CD14-positive monocyte (primary cell): ENCODE measurements around the gene SEC24A. TPM values are rescaled to one million over a fixed set of nuclear protein-coding genes. Genes with fewer than 3 reads are reported as not detected.

ENCODE experiments used
- DNase-seq, 3 donors: peaks; one replicate each; pipeline ENCODE4 v3.0.0-alpha.2; 2011 to 2022
- H2AFZ ChIP-seq: 2 replicates; pipeline ENCODE4 v1.6.0; 2012; ENCODE audit warnings: mild to moderate bottlenecking, low read depth, low read length, inconsistent platforms; ENCODE audit not compliant: insufficient read depth, poor library complexity, severe bottlenecking
- H3K27ac ChIP-seq, 2 donors: 1 replicate in 1 of 2; 2 replicates in 1 of 2; pipeline ENCODE4 v1.5.1; 2012 to 2013; ENCODE audit warnings: low read length in 2 of 2, control low read depth in 1 of 2, inconsistent platforms in 1 of 2, low read depth in 1 of 2, mild to moderate bottlenecking in 1 of 2
- H3K27me3 ChIP-seq, 2 donors: one replicate each; pipeline versions ENCODE4 v1.6.0 to v1.6.1; 2011 to 2013; ENCODE audit warnings: low read length in 2 of 2; ENCODE audit not compliant: control insufficient read depth in 2 of 2, insufficient read depth in 2 of 2
- H3K36me3 ChIP-seq, 2 donors: replicated peaks in 1 of 2; 1 replicate in 1 of 2; 2 replicates in 1 of 2; pipeline versions ENCODE4 v1.5.1 to v1.6.1; 2012 to 2013; ENCODE audit warnings: low read length in 2 of 2, control low read depth in 1 of 2, inconsistent platforms in 1 of 2, mild to moderate bottlenecking in 1 of 2; ENCODE audit not compliant: insufficient read depth in 2 of 2, control insufficient read depth in 1 of 2
- H3K4me1 ChIP-seq, 2 donors: 1 replicate in 1 of 2; 2 replicates in 1 of 2; pipeline versions ENCODE4 v1.5.1 to v1.6.1; 2012 to 2013; ENCODE audit warnings: low read length in 2 of 2, control low read depth in 1 of 2, inconsistent platforms in 1 of 2, mild to moderate bottlenecking in 1 of 2, moderate library complexity in 1 of 2; ENCODE audit not compliant: insufficient read depth in 2 of 2, control insufficient read depth in 1 of 2
- H3K4me2 ChIP-seq: replicated peaks from 2 replicates; pipeline ENCODE3; 2012; ENCODE audit warnings: low read length, moderate library complexity, mild to moderate bottlenecking; ENCODE audit not compliant: poor library complexity, severe bottlenecking; ENCODE audit errors: extremely low read depth
- H3K4me3 ChIP-seq, 3 experiments: fragments of 200-600 bp in 1 of 3; sonication (generic) in 1 of 3; replicated peaks in 1 of 3; 1 replicate in 2 of 3; 2 replicates in 1 of 3; pipeline ENCODE4 v1.5.1; 2011 to 2013; ENCODE audit warnings: low read length in 3 of 3, mild to moderate bottlenecking in 3 of 3, control low read depth in 2 of 3, low read depth in 2 of 3, inconsistent platforms in 1 of 3, moderate library complexity in 1 of 3
- H3K79me2 ChIP-seq: 2 replicates; pipeline ENCODE4 v1.6.0; 2012; ENCODE audit warnings: mild to moderate bottlenecking, control low read depth, inconsistent platforms, low read length, moderate library complexity; ENCODE audit not compliant: insufficient read depth
- H3K9ac ChIP-seq: 2 replicates; pipeline ENCODE4 v1.6.0; 2017; ENCODE audit warnings: low read length, mild to moderate bottlenecking; ENCODE audit not compliant: insufficient read depth, poor library complexity, severe bottlenecking
- H3K9me3 ChIP-seq, 2 donors: replicated peaks in 1 of 2; 1 replicate in 1 of 2; 2 replicates in 1 of 2; pipeline versions ENCODE4 v1.5.1 to v1.6.1; 2012 to 2013; ENCODE audit warnings: low read length in 2 of 2, control low read depth in 1 of 2; ENCODE audit not compliant: control insufficient read depth in 1 of 2, insufficient read depth in 1 of 2
- H4K20me1 ChIP-seq: 2 replicates; pipeline ENCODE4 v1.6.0; 2012; ENCODE audit warnings: mild to moderate bottlenecking, low read length, control low read depth, moderate library complexity; ENCODE audit not compliant: insufficient read depth
- H3K27ac Mint-ChIP-seq, 7 donors: one replicate each; pipeline ENCODE4 v1.8.0; 2020; ENCODE audit warnings: mild to moderate bottlenecking in 7 of 7, mixed read lengths in 7 of 7, moderate library complexity in 6 of 7, inconsistent platforms in 2 of 7
- H3K27me3 Mint-ChIP-seq, 3 donors: one replicate each; pipeline ENCODE4 v1.8.0; 2021 to 2022; ENCODE audit warnings: low read depth in 3 of 3, mild to moderate bottlenecking in 3 of 3, mixed read lengths in 3 of 3, moderate library complexity in 3 of 3, inconsistent platforms in 1 of 3
- H3K36me3 Mint-ChIP-seq, 2 donors: one replicate each; pipeline ENCODE4 v1.8.0; 2020; ENCODE audit warnings: mixed read lengths in 2 of 2, inconsistent platforms in 1 of 2, mild to moderate bottlenecking in 1 of 2
- H3K4me1 Mint-ChIP-seq: one replicate; pipeline ENCODE4 v1.8.0; 2020; ENCODE audit warnings: mild to moderate bottlenecking, mixed read lengths
- H3K4me3 Mint-ChIP-seq, 2 donors: one replicate each; pipeline ENCODE4 v1.8.0; 2020; ENCODE audit warnings: mild to moderate bottlenecking in 2 of 2, mixed read lengths in 2 of 2, moderate library complexity in 1 of 2
- H3K9me3 Mint-ChIP-seq, 7 donors: one replicate each; pipeline ENCODE4 v1.8.0; 2020 to 2022; ENCODE audit warnings: mixed read lengths in 7 of 7, mild to moderate bottlenecking in 6 of 7, moderate library complexity in 6 of 7, inconsistent platforms in 2 of 7
- WGBS: methylation state at CpG from one replicate; pipeline ENCODE4 v1.1.5; 2013; ENCODE audit warnings: missing lambda C conversion rate; ENCODE audit not compliant: insufficient coverage; 5-methylcytosine and 5-hydroxymethylcytosine counted together
- intact Hi-C, 2 donors: fragments of 100-400 bp; cut with micrococcal nuclease; formaldehyde crosslinking; loops; one replicate each; pipeline versions ENCODE4 v1.15.0 to v1.15.1; 2023
- polyA plus RNA-seq, 3 donors: library from polyadenylated mRNA; depleted of rRNA in 1 of 3; unstranded in 2 of 3; stranded (reverse) in 1 of 3; fragments of 300-500 nt in 2 of 3; fragments of >200 nt in 1 of 3; fragmentation: Illumina TruSeq in 2 of 3; gene quantifications; 1 replicate in 2 of 3; 2 replicates in 1 of 3; pipeline ENCODE4 v1.2.3, GENCODE V29; 2012 to 2021
- TF ChIP-seq, protein P1 (sequence below): fragments of 200-600 bp; IDR thresholded peaks from one replicate; pipeline ENCODE4 v1.8.0; 2022; ENCODE audit warnings: antibody characterized with exemption, mild to moderate bottlenecking

SEC24A gene
- polyA plus RNA-seq, 3 donors, result 4.9 to 8.5 (median 7.7) TPM

DNA sequence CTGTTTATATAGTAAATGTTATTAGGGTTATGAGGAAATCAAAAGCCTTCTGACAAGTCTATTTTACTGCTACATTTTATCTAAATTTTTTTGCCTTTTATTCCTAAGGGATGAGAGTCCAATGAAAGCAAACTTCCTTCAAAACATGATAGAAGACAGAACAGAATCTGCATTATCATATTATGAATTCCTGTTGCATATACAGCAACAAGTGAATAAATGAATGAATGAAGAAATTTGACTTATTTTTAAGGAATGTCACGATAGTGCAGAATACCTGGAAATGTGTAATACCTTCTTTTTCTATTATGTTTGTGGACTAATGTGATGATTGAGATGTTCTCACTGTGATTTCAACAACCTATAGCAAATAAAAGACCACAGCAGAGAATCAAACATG, 76.3 kb downstream of the SEC24A start:
- no peak overlapping the region for H3K9ac ChIP-seq
- H3K4me1 Mint-ChIP-seq, result no peaks in the 10 kb centered on the region
- peaks cover 47 to 67% of the 10 kb centered on the region in 2 donors for H3K36me3 ChIP-seq
- no peak overlapping the region for H3K4me2 ChIP-seq
- no peak overlapping the region for H3K27ac ChIP-seq
- DNase-seq, result no peak
- H4K20me1 ChIP-seq, result no peaks in the 10 kb centered on the region
- no peaks in the 10 kb centered on the region for H3K79me2 ChIP-seq
- H3K27ac Mint-ChIP-seq, result no peak overlapping the region
- TF ChIP-seq, protein P1, sequence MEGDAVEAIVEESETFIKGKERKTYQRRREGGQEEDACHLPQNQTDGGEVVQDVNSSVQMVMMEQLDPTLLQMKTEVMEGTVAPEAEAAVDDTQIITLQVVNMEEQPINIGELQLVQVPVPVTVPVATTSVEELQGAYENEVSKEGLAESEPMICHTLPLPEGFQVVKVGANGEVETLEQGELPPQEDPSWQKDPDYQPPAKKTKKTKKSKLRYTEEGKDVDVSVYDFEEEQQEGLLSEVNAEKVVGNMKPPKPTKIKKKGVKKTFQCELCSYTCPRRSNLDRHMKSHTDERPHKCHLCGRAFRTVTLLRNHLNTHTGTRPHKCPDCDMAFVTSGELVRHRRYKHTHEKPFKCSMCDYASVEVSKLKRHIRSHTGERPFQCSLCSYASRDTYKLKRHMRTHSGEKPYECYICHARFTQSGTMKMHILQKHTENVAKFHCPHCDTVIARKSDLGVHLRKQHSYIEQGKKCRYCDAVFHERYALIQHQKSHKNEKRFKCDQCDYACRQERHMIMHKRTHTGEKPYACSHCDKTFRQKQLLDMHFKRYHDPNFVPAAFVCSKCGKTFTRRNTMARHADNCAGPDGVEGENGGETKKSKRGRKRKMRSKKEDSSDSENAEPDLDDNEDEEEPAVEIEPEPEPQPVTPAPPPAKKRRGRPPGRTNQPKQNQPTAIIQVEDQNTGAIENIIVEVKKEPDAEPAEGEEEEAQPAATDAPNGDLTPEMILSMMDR, result no peak
- peaks cover 0 to 2% (median 0%) of the 10 kb centered on the region in 3 donors for H3K27me3 Mint-ChIP-seq
- intact Hi-C loops, result no loop called here
- no peak overlapping the region for H3K4me3 ChIP-seq
- no peaks in the 10 kb centered on the region for H3K9me3 Mint-ChIP-seq
- H3K27me3 ChIP-seq, result no peaks in the 10 kb centered on the region
- no peaks in the 10 kb centered on the region for H3K9me3 ChIP-seq
- WGBS, result no CpG with 5 or more reads among the region's 1 CpG
- no peak overlapping the region for H3K4me3 Mint-ChIP-seq
- peaks cover 49 to 54% of the 10 kb centered on the region in 2 donors for H3K36me3 Mint-ChIP-seq
- H3K4me1 ChIP-seq, result no peaks in the 10 kb centered on the region
- H2AFZ ChIP-seq, result no peak overlapping the region

DNA sequence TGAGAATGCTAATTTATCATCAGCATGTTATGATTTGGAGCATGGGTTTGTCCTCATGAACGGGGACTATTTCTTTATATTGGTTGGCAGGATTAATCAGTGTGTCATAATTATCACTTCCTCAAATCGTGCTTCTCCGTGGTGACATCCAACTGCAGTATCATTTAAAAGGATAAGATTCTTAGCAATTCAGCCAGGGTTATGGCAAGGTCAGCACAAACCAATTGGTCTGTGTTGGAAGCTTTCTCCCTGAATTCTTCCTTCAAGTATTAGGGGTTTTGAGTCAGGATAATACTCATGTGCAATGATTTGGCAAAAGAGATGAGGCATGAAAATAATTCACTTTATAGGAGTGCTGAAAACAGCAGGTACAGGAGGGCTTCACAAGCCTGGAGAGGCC, 84.2 kb downstream of the SEC24A start:
- Histone ChIP-seq H3K4me1 (peaks cover 30 to 33% of the 10 kb centered on the region in 2 donors), H2AFZ (no peak overlapping the region), H3K4me2 (no peak overlapping the region), H3K27me3 (no peaks in the 10 kb centered on the region), H3K27ac (no peak overlapping the region), H3K9me3 (no peaks in the 10 kb centered on the region), H3K9ac (no peak overlapping the region), H4K20me1 (no peaks in the 10 kb centered on the region), H3K36me3 (peaks cover 0 to under 1% of the 10 kb centered on the region in 2 donors), H3K4me3 (no peak overlapping the region), H3K79me2 (no peaks in the 10 kb centered on the region)
- H3K27ac Mint-ChIP-seq, result no peak overlapping the region
- DNase-seq, result peak; percentile 9 to 31 (median 17)
- TF ChIP-seq, protein P1, result no peak
- intact Hi-C loops, result loop anchor here in 1 of 2 donors (10.0 kb wide), 1 partner anchor 78 kb away; no protein-coding TSS in a partner anchor
- no CpG with 5 or more reads among the region's 3 CpGs for WGBS
- H3K9me3 Mint-ChIP-seq, result peaks cover 0 to 3% (median 0%) of the 10 kb centered on the region in 7 donors
- H3K4me1 Mint-ChIP-seq, result peaks cover 22% of the 10 kb centered on the region
- no peaks in the 10 kb centered on the region for H3K27me3 Mint-ChIP-seq
- H3K36me3 Mint-ChIP-seq, result no peaks in the 10 kb centered on the region
- no peak overlapping the region for H3K4me3 Mint-ChIP-seq
